Esophagus squamous epithelium (tissue), 5 donors: ENCODE measurements around the gene PRKACA. TPM values are rescaled to one million over a fixed set of nuclear protein-coding genes. Genes with fewer than 3 reads are reported as not detected.

ENCODE experiments used
- DNase-seq: peaks from one replicate; lab custom pipeline; 2025; lab: John Stamatoyannopoulos, UW
- H3K27ac ChIP-seq, 4 donors: fragments of 200-600 bp; sonication (generic); one replicate each; pipeline ENCODE4 v1.5.1; 2016 to 2019; ENCODE audit warnings: mild to moderate bottlenecking in 1 of 4
- H3K27me3 ChIP-seq, 4 donors: fragments of 200-600 bp; sonication (generic); 1 replicate in 3 of 4; 2 replicates in 1 of 4; pipeline versions ENCODE4 v1.5.1 to v1.6.0; 2017 to 2021; ENCODE audit warnings: antibody characterized with exemption in 1 of 4
- H3K36me3 ChIP-seq, 3 donors: fragments of 200-600 bp; sonication (generic); one replicate each; pipeline ENCODE4 v1.5.1; 2016 to 2019
- H3K4me1 ChIP-seq, 3 donors: fragments of 200-600 bp; sonication (generic); one replicate each; pipeline ENCODE4 v1.5.1; 2017 to 2019
- H3K4me3 ChIP-seq, 4 donors: fragments of 200-600 bp; sonication (generic); 1 replicate in 3 of 4; 2 replicates in 1 of 4; pipeline ENCODE4 v1.5.1; 2016 to 2019; ENCODE audit warnings: mild to moderate bottlenecking in 2 of 4, moderate library complexity in 1 of 4
- H3K9me3 ChIP-seq, 3 donors: fragments of 200-600 bp; sonication (generic); one replicate each; pipeline ENCODE4 v1.5.1; 2016 to 2019
- CTCF ChIP-seq, 6 experiments: fragments of 450-650 bp in 4 of 6; fragments of 200-600 bp in 2 of 6; sonication (generic) in 2 of 6; IDR thresholded peaks; one replicate each; pipeline ENCODE4 v1.5.1; 2016 to 2019; ENCODE audit warnings: antibody characterized with exemption in 6 of 6, mild to moderate bottlenecking in 4 of 6, moderate library complexity in 4 of 6
- POLR2A ChIP-seq, 4 donors: fragments of 450-650 bp; IDR thresholded peaks; one replicate each; pipeline ENCODE4 v1.6.1; 2017; ENCODE audit warnings: antibody characterized with exemption in 4 of 4, mild to moderate bottlenecking in 4 of 4, moderate library complexity in 3 of 4
- WGBS, 2 donors: methylation state at CpG; one replicate each; pipeline ENCODE4 v1.1.5; 2018; 5-methylcytosine and 5-hydroxymethylcytosine counted together
- intact Hi-C: fragments of 100-400 bp; cut with DNase I; formaldehyde crosslinking; loops from one replicate; pipeline ENCODE4 v1.15.0; 2022
- total RNA-seq, 4 donors: library from RNA; depleted of rRNA; stranded (reverse); fragments of >200 nt; gene quantifications; one replicate each; pipeline ENCODE4 v1.1.0, GENCODE V29; 2016
- donor health status: DM: yes; HTN: yes; CAD: no.

Gene PRKACA
- total RNA-seq, 4 donors from 2014 or later: 28.6 to 42.8 (median 37.0) TPM

DNA sequence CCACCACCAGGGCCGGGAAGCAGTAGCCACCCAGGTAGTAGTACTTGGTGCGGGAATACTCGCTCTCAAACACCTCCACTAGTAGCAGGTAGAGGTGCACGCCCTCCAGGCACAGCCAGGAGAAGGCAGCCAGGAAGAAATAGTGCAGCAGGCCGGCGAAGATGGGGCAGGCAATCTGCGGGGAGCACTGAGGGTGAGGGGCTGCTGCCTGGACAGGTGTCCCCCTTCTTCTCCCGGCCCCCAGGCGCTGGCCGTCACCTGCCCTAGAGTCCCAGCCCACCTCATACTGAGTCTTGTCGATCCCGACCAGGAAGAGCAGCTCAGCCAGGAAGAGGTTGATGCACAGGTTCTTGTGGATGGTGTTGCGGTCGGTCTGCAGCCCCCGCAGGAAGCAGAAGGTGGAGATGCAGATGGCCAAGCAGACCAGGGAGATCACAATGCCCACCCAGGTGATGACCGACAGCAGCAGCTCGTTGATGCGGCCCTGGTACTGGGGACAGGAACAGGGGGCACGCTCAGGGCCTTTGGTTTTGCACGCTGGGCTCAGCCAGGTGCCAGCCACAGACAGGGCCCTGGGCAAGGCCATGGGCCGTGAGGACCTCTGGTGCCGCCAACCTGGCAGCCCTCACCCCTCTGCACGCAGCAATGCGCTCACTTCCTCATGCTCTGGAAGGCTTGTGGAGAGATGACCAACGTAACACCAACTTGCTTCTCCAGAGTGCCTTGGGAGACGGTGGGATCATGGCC is 39.6 kb upstream of the PRKACA start:
- 90 to 96% methylated on average over 2 to 4 of the region's 26 CpGs for WGBS, 2 donors
- Histone ChIP-seq H3K9me3 (no peaks in the 10 kb centered on the region), H3K4me3 (no peak overlapping the region), H3K36me3 (peaks cover 15 to 79% (median 25%) of the 10 kb centered on the region in 3 donors), H3K4me1 (no peaks in the 10 kb centered on the region), H3K27me3 (no peaks in the 10 kb centered on the region), H3K27ac (no peak overlapping the region)
- intact Hi-C loops: no loop called here
- no peak for TF ChIP-seq CTCF (IDR thresholded peaks at IDR 0.05)
- TF ChIP-seq POLR2A (IDR thresholded peaks at IDR 0.05): no peak
- no peak for DNase-seq

GRCh38 chr19:14156122-14156521 is 38.6 kb upstream of the PRKACA start:
- Histone ChIP-seq H3K9me3 (no peaks in the 10 kb centered on the region), H3K4me3 (no peak overlapping the region), H3K36me3 (peaks cover 15 to 81% (median 25%) of the 10 kb centered on the region in 3 donors), H3K27me3 (no peaks in the 10 kb centered on the region), H3K27ac (no peak overlapping the region), H3K4me1 (no peaks in the 10 kb centered on the region)
- 87 to 100% methylated on average over 2 to 6 of the region's 12 CpGs for WGBS, 2 donors
- TF ChIP-seq POLR2A (IDR thresholded peaks at IDR 0.05): no peak
- no peak for TF ChIP-seq CTCF (IDR thresholded peaks at IDR 0.05)
- no peak for DNase-seq
- intact Hi-C loops: no loop called here

DNA sequence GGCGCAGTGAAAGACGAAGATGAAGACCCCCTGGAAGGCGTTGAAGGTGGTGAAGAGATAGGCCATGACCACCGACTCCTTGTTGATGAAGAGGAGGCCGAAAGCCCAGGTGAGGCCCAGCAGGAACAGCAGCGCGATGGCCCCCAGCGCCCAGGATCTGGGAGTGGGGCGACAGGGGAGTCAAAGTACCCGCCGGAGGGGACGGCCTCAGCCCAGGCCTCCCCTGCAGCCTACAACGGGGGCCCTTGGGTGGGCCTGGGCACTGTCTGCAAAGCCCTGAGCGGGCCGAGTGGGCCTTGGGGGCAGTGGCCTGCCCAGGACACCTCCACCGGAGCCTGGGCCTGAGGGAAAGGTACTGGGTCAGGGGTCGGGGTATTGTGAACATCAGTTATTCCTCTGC is 37.8 kb upstream of the PRKACA start:
- Histone ChIP-seq H3K27ac (no peak overlapping the region), H3K36me3 (peaks cover 15 to 85% (median 25%) of the 10 kb centered on the region in 3 donors), H3K27me3 (no peaks in the 10 kb centered on the region), H3K9me3 (no peaks in the 10 kb centered on the region), H3K4me3 (no peak overlapping the region), H3K4me1 (peaks cover 1 to 6% (median 5%) of the 10 kb centered on the region in 3 donors)
- 91% methylated on average over 7 to 9 of the region's 17 CpGs for WGBS, 2 donors
- intact Hi-C loops: no loop called here
- no peak for DNase-seq
- TF ChIP-seq CTCF (IDR thresholded peaks at IDR 0.05) (no peak), POLR2A (IDR thresholded peaks at IDR 0.05) (no peak)

- H3K27ac ChIP-seq: no peak overlapping the region
- WGBS, 2 donors: 89 to 92% methylated on average over 7 to 12 of the region's 12 CpGs
- H3K4me1 ChIP-seq: peaks cover 25 to 33% (median 28%) of the 10 kb centered on the region in 3 donors
- H3K4me3 ChIP-seq: no peak overlapping the region
- intact Hi-C loops: no loop called here
- peaks cover 10 to 63% (median 15%) of the 10 kb centered on the region in 3 donors for H3K36me3 ChIP-seq
- no peaks in the 10 kb centered on the region for H3K9me3 ChIP-seq
- H3K27me3 ChIP-seq: no peaks in the 10 kb centered on the region
- no peak for DNase-seq
- no peak for TF ChIP-seq CTCF (IDR thresholded peaks at IDR 0.05)
- no peak for TF ChIP-seq POLR2A (IDR thresholded peaks at IDR 0.05)
Observed at GRCh38 chr19:14152713-14153112, 35.2 kb upstream of the PRKACA start.
